Measurements from ENCODE around the gene SLC27A4.

SLC27A4 gene

DNA sequence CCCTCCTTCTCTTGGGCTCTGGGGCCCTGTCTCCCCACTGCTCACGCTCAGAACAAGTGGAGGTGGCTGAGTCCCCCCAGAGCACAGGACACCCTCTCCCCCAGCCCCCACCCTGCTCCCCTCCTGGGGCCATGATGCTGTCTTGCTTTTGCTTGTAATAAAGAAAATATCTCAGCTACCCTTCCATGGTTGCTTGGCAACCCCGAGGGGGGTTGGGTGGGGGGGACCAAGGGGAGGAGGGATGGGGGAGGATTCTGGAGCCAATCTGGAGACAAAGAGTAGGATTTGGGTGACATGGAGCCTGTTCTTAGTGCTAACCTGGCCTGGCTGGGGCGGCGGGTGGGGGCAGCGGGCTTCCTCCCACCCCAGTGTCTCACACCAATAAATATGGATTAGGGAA is 64.2 kb downstream of the SLC27A4 start:
- no peak for DNase-seq (ENCODE audit: low read depth, low spot score)
- TF ChIP-seq, protein P1, sequence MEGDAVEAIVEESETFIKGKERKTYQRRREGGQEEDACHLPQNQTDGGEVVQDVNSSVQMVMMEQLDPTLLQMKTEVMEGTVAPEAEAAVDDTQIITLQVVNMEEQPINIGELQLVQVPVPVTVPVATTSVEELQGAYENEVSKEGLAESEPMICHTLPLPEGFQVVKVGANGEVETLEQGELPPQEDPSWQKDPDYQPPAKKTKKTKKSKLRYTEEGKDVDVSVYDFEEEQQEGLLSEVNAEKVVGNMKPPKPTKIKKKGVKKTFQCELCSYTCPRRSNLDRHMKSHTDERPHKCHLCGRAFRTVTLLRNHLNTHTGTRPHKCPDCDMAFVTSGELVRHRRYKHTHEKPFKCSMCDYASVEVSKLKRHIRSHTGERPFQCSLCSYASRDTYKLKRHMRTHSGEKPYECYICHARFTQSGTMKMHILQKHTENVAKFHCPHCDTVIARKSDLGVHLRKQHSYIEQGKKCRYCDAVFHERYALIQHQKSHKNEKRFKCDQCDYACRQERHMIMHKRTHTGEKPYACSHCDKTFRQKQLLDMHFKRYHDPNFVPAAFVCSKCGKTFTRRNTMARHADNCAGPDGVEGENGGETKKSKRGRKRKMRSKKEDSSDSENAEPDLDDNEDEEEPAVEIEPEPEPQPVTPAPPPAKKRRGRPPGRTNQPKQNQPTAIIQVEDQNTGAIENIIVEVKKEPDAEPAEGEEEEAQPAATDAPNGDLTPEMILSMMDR (IDR thresholded peaks at IDR 0.05; ENCODE audit: low read depth, low read length): no peak
- H3K4me3 ChIP-seq (ENCODE audit: low read depth, low read length): no peak overlapping the region
- in situ Hi-C loops (cut with HindIII; ENCODE audit: low sequenced_read_pairs): no loop called here

DNA sequence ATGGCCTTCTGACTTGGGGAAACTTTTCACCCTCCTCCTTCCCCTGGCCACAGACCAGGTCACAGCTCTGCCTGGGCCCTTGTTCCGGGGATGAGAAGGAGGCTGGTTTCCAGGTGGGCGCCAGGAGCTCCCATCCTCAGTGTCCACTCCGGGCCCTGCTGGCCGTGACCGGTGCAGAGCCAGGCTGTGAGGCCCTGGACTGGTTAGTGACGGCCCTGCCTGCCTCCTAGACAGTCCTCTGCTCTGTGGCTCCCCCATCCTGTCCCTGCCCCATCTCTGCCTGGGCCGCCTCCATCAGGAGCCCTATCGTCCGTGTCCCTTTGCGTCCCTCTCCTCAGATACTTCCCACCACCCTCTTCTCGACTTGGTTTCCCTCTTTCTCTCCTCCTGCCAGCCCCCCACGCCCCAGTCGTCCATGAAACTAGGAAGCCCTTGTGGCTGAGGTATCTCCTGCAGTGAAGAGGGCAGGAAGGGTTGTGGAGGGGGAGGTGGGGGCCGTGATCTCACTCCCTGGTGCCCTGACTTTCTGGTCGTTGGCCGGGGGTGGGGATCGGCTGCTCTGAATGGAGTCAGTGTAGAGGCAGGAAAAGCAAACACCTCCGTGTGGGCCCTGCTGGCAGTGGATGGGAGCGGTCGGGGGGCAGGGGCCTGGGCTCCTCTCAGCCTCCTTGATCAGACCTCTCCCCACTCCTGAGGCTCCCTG is 64.9 kb downstream of the SLC27A4 start:
- in situ Hi-C loops (cut with HindIII; ENCODE audit: low sequenced_read_pairs): no loop called here
- no peak for DNase-seq (ENCODE audit: low read depth, low spot score)
- TF ChIP-seq, protein P1 (IDR thresholded peaks at IDR 0.05; ENCODE audit: low read depth, low read length): no peak
- H3K4me3 ChIP-seq (ENCODE audit: low read depth, low read length): no peak overlapping the region

DNA sequence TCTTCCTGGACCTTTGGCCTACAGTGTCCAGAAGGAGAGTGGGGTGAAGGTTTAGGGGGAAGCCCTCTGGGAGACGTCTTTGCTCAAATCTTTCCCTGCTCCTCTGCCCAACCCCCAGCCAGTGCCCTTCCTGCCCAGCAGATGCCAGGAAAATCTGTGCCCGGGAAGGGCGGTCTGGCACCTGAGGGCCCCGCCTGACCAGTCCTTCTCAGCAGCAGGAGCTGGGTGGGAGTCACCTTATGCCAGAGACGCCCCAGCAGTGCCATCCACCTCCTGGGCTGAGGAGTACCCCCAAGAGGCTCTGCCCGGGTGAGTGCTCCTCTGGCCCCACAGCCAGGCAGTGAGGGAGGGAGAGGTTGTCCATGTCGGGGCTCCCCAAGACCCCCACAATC is 65.4 kb downstream of the SLC27A4 start:
- no peak overlapping the region for H3K4me3 ChIP-seq (ENCODE audit: low read depth, low read length)
- TF ChIP-seq, protein P1 (IDR thresholded peaks at IDR 0.05; ENCODE audit: low read depth, low read length): no peak
- DNase-seq (ENCODE audit: low read depth, low spot score): no peak
- in situ Hi-C loops (cut with HindIII; ENCODE audit: low sequenced_read_pairs): no loop called here

DNA sequence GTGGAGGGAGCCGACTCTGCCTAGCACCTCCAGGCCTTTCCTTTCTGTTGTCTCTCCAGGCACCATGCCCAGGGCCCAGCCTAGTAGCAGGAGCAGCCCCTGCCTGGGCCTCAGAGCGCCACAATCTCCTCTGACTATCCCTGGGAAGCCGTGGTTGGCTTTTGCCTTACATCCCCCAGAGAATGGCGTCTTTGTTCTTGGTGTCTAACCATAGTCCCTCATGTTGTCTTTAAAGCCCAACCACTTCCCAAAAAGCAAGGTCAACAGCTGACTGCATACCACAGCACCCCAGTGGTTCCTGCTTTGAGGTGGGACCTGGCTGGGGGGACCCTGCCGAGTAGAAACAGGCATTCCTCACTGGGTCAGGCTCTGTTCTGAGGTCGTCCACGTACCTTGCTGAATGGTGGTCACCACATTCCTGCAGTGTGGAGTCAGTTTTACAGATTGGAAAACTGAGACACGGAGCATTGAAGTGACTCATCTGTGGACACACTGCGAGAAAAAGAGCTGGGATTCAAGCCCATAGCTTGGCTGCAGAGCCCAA is 66.6 kb downstream of the SLC27A4 start:
- in situ Hi-C loops (cut with HindIII; ENCODE audit: low sequenced_read_pairs): no loop called here
- TF ChIP-seq, protein P1 (IDR thresholded peaks at IDR 0.05; ENCODE audit: low read depth, low read length): no peak
- peak; percentile 54 for DNase-seq (ENCODE audit: low read depth, low spot score)
- no peak overlapping the region for H3K4me3 ChIP-seq (ENCODE audit: low read depth, low read length)

DNA sequence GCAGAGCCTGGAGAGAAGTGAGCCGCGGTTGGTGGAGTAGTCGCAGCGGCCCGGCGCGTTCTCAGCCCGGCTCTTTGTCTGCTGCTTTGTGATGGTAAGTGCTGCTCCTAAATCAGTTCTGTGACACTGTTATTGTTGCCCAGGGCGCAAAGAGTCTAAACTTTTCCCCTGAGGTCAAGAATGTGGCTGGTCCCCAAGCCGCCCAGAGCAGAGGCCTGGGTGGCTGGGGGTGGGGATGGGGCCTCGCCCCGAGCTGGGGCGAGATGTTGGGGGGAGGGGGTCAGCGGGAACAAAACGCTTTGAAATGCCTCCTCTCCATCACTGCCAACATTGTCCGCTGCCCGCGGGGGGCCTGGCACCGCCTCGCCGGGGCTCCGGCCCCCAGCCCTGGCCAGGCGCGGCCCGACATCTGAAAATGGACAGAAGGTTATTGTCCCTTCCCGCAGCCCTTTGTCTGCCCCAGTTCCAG is 68.7 kb downstream of the SLC27A4 start:
- in situ Hi-C loops (cut with HindIII; ENCODE audit: low sequenced_read_pairs): no loop called here
- TF ChIP-seq, protein P1 (IDR thresholded peaks at IDR 0.05; ENCODE audit: low read depth, low read length): no peak
- no peak for DNase-seq (ENCODE audit: low read depth, low spot score)
- H3K4me3 ChIP-seq (ENCODE audit: low read depth, low read length): no peak overlapping the region

DNA sequence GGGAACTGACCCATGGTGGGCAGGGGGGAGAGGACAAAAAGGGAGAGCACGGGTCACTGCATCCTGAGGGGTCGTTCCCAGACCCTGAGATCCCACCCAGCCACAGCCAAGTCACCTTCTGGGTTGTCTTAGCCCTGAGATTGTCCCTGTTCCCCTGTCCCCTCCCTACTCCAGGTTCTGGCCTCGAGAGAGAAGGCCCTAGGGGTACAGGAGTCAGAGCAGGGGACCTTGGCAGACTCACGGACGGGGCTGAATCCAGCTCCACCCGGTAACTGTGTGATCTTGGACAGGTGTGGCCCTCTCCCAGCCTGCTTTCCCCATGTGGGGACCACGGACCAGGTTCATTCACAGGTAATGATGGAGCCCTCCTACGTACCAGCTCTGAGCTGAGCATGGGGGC is 69.1 kb downstream of the SLC27A4 start:
- DNase-seq (ENCODE audit: low read depth, low spot score): no peak
- H3K4me3 ChIP-seq (ENCODE audit: low read depth, low read length): no peak overlapping the region
- TF ChIP-seq, protein P1 (IDR thresholded peaks at IDR 0.05; ENCODE audit: low read depth, low read length): no peak
- in situ Hi-C loops (cut with HindIII; ENCODE audit: low sequenced_read_pairs): no loop called here
